Neural cell (in vitro differentiated cells): ENCODE measurements around the gene RAB11FIP4. TPM values are rescaled to one million over a fixed set of nuclear protein-coding genes. Genes with fewer than 3 reads are reported as not detected.

Experiments used
- H2AFZ ChIP-seq: fragments of 200-600, 300-800 bp; sonication (generic), shearing (Covaris generic); 2 replicates; pipeline ENCODE4 v1.6.0; 2014; ENCODE audit warnings: low read depth, mild to moderate bottlenecking, antibody characterized with exemption, low read length, moderate library complexity
- H3F3A ChIP-seq: fragments of 200-600 bp; shearing (Covaris generic); 2 replicates; pipeline ENCODE4 v1.6.1; 2016; ENCODE audit warnings: mild to moderate bottlenecking, moderate library complexity, mixed read lengths, antibody characterized with exemption, low read length; ENCODE audit not compliant: insufficient read depth, poor library complexity, severe bottlenecking
- H3K27ac ChIP-seq: fragments of 200-600, 300-800 bp; sonication (generic), shearing (Covaris generic); 2 replicates; pipeline ENCODE4 v1.5.1; 2014; ENCODE audit warnings: mild to moderate bottlenecking, low read length, moderate library complexity
- H3K27me3 ChIP-seq: fragments of 300-800, 200-600 bp; sonication (generic), shearing (Covaris generic); 2 replicates; pipeline ENCODE4 v1.6.0; 2014; ENCODE audit warnings: mild to moderate bottlenecking, low read depth, low read length, moderate library complexity; ENCODE audit not compliant: insufficient read depth
- H3K36me3 ChIP-seq: fragments of 300-800, 200-600 bp; sonication (generic), shearing (Covaris generic); 2 replicates; pipeline ENCODE4 v1.5.1; 2014; ENCODE audit warnings: mild to moderate bottlenecking, antibody characterized with exemption, low read length, moderate library complexity; ENCODE audit not compliant: insufficient read depth
- H3K4me2 ChIP-seq: fragments of 300-800, 200-600 bp; sonication (generic), shearing (Covaris generic); 2 replicates; pipeline ENCODE4 v1.6.0; 2014; ENCODE audit warnings: mild to moderate bottlenecking, low read length
- H3K4me3 ChIP-seq: fragments of 300-800, 200-600 bp; sonication (generic), shearing (Covaris generic); 2 replicates; pipeline ENCODE4 v1.5.1; 2014; ENCODE audit warnings: mild to moderate bottlenecking, low read length, moderate library complexity
- H3K79me2 ChIP-seq: fragments of 200-600 bp; shearing (Covaris generic); replicated peaks from 2 replicates; pipeline ENCODE4 v1.6.0; 2014; ENCODE audit warnings: mild to moderate bottlenecking, low read length, moderate library complexity; ENCODE audit not compliant: insufficient read depth
- H3K9ac ChIP-seq: fragments of 300-800, 200-600 bp; sonication (generic), shearing (Covaris generic); 2 replicates; pipeline ENCODE4 v1.6.1; 2016; ENCODE audit warnings: mild to moderate bottlenecking, low read length, mixed read lengths
- H3K9me2 ChIP-seq: fragments of 200-600 bp; shearing (Covaris generic); 2 replicates; pipeline ENCODE4 v1.6.1; 2016; ENCODE audit warnings: mild to moderate bottlenecking, low read length, mixed read lengths; ENCODE audit not compliant: insufficient read depth
- H3K9me3 ChIP-seq: fragments of 200-600, 300-800 bp; sonication (generic), shearing (Covaris generic); 2 replicates; pipeline ENCODE4 v1.6.1; 2016; ENCODE audit warnings: mild to moderate bottlenecking, mixed run types, low read length, moderate library complexity, mixed read lengths
- H4K20me1 ChIP-seq: fragments of 200-600 bp; shearing (Covaris generic); 2 replicates; pipeline ENCODE4 v1.6.1; 2016; ENCODE audit warnings: mild to moderate bottlenecking, mixed run types; ENCODE audit not compliant: insufficient read depth
- EP300 ChIP-seq: fragments of 450-650 bp; conservative IDR thresholded peaks from 2 replicates; pipeline ENCODE4 v1.6.1; 2014; ENCODE audit warnings: antibody characterized with exemption, mild to moderate bottlenecking, moderate library complexity; ENCODE audit not compliant: poor library complexity, severe bottlenecking
- EZH2 ChIP-seq: fragments of 200-600, 300-800 bp; shearing (Covaris generic), sonication (generic); IDR thresholded peaks from 2 replicates; pipeline ENCODE4 v1.6.1; 2014; ENCODE audit warnings: antibody characterized with exemption, low read length, borderline replicate concordance, mild to moderate bottlenecking; ENCODE audit not compliant: insufficient read depth, poor library complexity, severe bottlenecking
- MXI1 ChIP-seq: fragments of 450-650 bp; conservative IDR thresholded peaks from 2 replicates; pipeline ENCODE4 v1.6.1; 2014; ENCODE audit warnings: antibody characterized with exemption, mild to moderate bottlenecking; ENCODE audit not compliant: poor library complexity, severe bottlenecking
- POLR2AphosphoS5 ChIP-seq: IDR thresholded peaks from 2 replicates; pipeline ENCODE4 v1.6.1; 2012
- RAD21 ChIP-seq: fragments of 450-650 bp; conservative IDR thresholded peaks from 2 replicates; pipeline ENCODE4 v1.6.1; 2014; ENCODE audit warnings: antibody characterized with exemption, mild to moderate bottlenecking, moderate library complexity
- SMC3 ChIP-seq: fragments of 450-650 bp; conservative IDR thresholded peaks from 2 replicates; pipeline ENCODE4 v1.6.1; 2014; ENCODE audit warnings: antibody characterized with exemption, mild to moderate bottlenecking, moderate library complexity; ENCODE audit not compliant: poor library complexity
- TAF1 ChIP-seq: IDR thresholded peaks from 2 replicates; pipeline ENCODE4 v1.6.1; 2012; ENCODE audit warnings: low read depth
- polyA plus RNA-seq: library from polyadenylated mRNA; depleted of rRNA; stranded (reverse); fragments of >200 nt; gene quantifications from 2 replicates; pipeline ENCODE4 v1.2.3, GENCODE V29; 2014
- TF ChIP-seq, protein P1 (sequence below): fragments of 450-650 bp; IDR thresholded peaks from 2 replicates; pipeline ENCODE4 v1.5.1; 2014; ENCODE audit warnings: antibody characterized with exemption, mild to moderate bottlenecking, moderate library complexity; ENCODE audit not compliant: poor library complexity, severe bottlenecking
- TF ChIP-seq, protein P2 (sequence below): IDR thresholded peaks from 2 replicates; pipeline ENCODE4 v1.6.1; 2012; ENCODE audit warnings: borderline replicate concordance

The RAB11FIP4 gene
- polyA plus RNA-seq, 1 donor from 2014 or later = 14.4 TPM

DNA sequence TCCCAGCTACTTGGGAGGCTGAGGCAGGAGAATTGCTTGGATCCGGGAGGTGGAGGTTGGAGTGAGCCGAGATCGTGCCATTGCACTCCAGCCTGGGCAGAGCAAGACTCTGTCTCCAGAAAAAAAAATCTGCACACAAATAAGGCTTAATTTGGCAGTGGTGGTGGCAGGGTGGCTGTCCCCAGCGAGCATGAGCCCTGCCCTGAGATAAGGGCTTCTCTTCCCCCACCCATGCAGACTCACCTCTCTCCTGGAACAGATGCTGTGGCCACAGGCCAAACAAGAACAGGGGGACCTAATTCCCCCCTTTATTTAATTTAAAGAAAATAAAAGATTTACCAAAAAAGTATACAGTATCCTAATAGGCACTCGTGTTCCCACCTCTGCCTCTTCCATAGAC is 157.2 kb downstream of the RAB11FIP4 start:
- peak overlapping the region; percentile 81 for H3K9ac ChIP-seq
- no peaks in the 10 kb centered on the region for H3K9me3 ChIP-seq
- peaks cover 4% of the 10 kb centered on the region for H3K27me3 ChIP-seq
- no peaks in the 10 kb centered on the region for H3F3A ChIP-seq
- H3K4me3 ChIP-seq = peak overlapping the region; percentile 95
- H3K4me2 ChIP-seq = peak overlapping the region; percentile 65
- H3K36me3 ChIP-seq = no peaks in the 10 kb centered on the region
- H2AFZ ChIP-seq = peak overlapping the region; percentile 91
- H3K9me2 ChIP-seq = no peaks in the 10 kb centered on the region
- TF ChIP-seq, protein P1, sequence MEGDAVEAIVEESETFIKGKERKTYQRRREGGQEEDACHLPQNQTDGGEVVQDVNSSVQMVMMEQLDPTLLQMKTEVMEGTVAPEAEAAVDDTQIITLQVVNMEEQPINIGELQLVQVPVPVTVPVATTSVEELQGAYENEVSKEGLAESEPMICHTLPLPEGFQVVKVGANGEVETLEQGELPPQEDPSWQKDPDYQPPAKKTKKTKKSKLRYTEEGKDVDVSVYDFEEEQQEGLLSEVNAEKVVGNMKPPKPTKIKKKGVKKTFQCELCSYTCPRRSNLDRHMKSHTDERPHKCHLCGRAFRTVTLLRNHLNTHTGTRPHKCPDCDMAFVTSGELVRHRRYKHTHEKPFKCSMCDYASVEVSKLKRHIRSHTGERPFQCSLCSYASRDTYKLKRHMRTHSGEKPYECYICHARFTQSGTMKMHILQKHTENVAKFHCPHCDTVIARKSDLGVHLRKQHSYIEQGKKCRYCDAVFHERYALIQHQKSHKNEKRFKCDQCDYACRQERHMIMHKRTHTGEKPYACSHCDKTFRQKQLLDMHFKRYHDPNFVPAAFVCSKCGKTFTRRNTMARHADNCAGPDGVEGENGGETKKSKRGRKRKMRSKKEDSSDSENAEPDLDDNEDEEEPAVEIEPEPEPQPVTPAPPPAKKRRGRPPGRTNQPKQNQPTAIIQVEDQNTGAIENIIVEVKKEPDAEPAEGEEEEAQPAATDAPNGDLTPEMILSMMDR = no peak
- TF ChIP-seq POLR2AphosphoS5 = no peak
- TF ChIP-seq EZH2 = no peak
- TF ChIP-seq, protein P2, sequence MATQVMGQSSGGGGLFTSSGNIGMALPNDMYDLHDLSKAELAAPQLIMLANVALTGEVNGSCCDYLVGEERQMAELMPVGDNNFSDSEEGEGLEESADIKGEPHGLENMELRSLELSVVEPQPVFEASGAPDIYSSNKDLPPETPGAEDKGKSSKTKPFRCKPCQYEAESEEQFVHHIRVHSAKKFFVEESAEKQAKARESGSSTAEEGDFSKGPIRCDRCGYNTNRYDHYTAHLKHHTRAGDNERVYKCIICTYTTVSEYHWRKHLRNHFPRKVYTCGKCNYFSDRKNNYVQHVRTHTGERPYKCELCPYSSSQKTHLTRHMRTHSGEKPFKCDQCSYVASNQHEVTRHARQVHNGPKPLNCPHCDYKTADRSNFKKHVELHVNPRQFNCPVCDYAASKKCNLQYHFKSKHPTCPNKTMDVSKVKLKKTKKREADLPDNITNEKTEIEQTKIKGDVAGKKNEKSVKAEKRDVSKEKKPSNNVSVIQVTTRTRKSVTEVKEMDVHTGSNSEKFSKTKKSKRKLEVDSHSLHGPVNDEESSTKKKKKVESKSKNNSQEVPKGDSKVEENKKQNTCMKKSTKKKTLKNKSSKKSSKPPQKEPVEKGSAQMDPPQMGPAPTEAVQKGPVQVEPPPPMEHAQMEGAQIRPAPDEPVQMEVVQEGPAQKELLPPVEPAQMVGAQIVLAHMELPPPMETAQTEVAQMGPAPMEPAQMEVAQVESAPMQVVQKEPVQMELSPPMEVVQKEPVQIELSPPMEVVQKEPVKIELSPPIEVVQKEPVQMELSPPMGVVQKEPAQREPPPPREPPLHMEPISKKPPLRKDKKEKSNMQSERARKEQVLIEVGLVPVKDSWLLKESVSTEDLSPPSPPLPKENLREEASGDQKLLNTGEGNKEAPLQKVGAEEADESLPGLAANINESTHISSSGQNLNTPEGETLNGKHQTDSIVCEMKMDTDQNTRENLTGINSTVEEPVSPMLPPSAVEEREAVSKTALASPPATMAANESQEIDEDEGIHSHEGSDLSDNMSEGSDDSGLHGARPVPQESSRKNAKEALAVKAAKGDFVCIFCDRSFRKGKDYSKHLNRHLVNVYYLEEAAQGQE = no peak
- TF ChIP-seq RAD21 = no peak
- TF ChIP-seq EP300 = no peak
- TF ChIP-seq MXI1 = no peak
- TF ChIP-seq SMC3 = no peak
- no peak for TF ChIP-seq TAF1
- no peaks in the 10 kb centered on the region for H4K20me1 ChIP-seq
- H3K27ac ChIP-seq = peak overlapping the region; percentile 69
- H3K79me2 ChIP-seq = no peaks in the 10 kb centered on the region

DNA sequence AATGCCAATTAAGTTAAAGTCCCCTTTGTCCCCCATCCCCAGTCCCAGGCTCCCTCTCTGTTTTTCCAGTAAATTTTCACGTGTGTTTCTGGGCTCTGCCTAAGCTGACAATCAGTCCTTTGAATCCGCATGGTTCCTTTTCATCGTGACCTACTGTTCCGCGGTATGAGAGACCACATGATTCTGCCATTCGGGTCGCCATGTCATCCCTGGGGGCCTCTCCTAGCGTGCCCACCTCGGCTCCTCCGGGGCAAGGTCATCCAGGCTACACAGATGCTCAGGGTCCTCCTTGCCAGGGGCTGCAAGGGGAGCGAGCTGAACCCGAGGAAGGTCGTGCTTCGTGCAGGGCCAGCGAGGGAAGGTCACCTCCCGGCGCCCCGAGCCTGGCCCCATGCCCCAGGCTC is 157.6 kb downstream of the RAB11FIP4 start:
- Histone ChIP-seq H3K9me2 (no peaks in the 10 kb centered on the region), H3K79me2 (no peaks in the 10 kb centered on the region), H3K4me2 (peak overlapping the region; percentile 65), H3K36me3 (no peaks in the 10 kb centered on the region), H3F3A (no peaks in the 10 kb centered on the region), H2AFZ (peak overlapping the region; percentile 91), H3K9me3 (no peaks in the 10 kb centered on the region), H3K27me3 (peaks cover 6% of the 10 kb centered on the region), H3K27ac (peak overlapping the region; percentile 69), H3K4me3 (peak overlapping the region; percentile 95), H4K20me1 (no peaks in the 10 kb centered on the region), H3K9ac (peak overlapping the region; percentile 81)
- TF ChIP-seq POLR2AphosphoS5 = no peak
- peak; percentile 65 for TF ChIP-seq MXI1
